ENCODE data around the gene AMER2.

DNA sequence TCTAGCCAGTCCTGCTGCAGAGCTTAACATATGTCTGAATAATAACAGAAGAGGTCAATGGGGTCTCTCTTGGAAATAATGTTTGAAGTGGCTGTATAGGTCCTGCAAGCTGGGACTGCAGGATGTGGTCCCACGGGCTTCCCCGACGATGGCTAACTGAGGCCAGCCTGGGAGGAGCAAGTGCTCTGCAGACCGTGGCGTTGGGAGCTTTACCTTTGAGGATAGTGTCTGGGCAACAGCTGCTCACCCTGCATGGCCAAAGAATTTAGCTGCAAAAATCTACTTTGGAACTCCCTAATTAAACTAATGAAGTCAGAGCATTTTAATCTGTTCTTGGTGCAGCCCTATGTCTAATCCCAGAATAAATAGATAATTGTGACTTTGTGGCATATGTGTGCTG is 18.2 kb upstream of the AMER2 start:
- TF ChIP-seq, protein P1, sequence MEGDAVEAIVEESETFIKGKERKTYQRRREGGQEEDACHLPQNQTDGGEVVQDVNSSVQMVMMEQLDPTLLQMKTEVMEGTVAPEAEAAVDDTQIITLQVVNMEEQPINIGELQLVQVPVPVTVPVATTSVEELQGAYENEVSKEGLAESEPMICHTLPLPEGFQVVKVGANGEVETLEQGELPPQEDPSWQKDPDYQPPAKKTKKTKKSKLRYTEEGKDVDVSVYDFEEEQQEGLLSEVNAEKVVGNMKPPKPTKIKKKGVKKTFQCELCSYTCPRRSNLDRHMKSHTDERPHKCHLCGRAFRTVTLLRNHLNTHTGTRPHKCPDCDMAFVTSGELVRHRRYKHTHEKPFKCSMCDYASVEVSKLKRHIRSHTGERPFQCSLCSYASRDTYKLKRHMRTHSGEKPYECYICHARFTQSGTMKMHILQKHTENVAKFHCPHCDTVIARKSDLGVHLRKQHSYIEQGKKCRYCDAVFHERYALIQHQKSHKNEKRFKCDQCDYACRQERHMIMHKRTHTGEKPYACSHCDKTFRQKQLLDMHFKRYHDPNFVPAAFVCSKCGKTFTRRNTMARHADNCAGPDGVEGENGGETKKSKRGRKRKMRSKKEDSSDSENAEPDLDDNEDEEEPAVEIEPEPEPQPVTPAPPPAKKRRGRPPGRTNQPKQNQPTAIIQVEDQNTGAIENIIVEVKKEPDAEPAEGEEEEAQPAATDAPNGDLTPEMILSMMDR (conservative IDR thresholded peaks at IDR 0.05), result no peak
- TF ChIP-seq ZFX (IDR thresholded peaks at IDR 0.05), result no peak

All from C4-2B (cell line).